ENCODE data around the gene SYNPO2.
A peak's percentile ranks its signal among the peaks of the same experiment; 100 is the strongest.
"Not testable (repeated sequence)": the region's sequence is repeated elsewhere in the genome, so short reads cannot be mapped to it uniquely, and the experiment has no call there.

SYNPO2 gene

GRCh38 chr4:119003001-119003400 lies 114.3 kb downstream of the SYNPO2 start:
- DNase-seq: not testable (repeated sequence)

GRCh38 chr4:119005928-119006460 lies 117.3 kb downstream of the SYNPO2 start:
- no peak for DNase-seq

DNA sequence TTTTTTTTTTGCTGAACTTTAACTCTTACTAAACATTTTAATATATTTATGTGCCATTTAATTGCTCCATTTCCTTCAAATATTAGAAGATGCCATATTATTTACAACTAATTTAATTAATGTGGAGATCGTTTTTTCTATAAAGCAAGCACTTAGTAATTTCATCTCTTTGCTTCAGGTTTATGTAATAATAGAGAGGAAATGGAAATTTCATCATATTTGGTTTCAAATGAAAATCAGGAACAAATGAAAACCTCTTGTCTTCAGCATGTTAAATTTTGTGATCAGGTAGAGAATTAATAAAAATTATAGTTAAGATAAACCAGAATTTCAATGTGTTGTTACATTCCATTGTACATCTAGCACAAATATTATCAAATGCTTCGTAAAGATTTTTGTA lies 120.1 kb downstream of the SYNPO2 start:
- DNase-seq: no peak

- DNase-seq: not testable (repeated sequence)
These were observed 121.6 kb downstream of the SYNPO2 start for GRCh38 chr4:119010221-119010620.

DNA sequence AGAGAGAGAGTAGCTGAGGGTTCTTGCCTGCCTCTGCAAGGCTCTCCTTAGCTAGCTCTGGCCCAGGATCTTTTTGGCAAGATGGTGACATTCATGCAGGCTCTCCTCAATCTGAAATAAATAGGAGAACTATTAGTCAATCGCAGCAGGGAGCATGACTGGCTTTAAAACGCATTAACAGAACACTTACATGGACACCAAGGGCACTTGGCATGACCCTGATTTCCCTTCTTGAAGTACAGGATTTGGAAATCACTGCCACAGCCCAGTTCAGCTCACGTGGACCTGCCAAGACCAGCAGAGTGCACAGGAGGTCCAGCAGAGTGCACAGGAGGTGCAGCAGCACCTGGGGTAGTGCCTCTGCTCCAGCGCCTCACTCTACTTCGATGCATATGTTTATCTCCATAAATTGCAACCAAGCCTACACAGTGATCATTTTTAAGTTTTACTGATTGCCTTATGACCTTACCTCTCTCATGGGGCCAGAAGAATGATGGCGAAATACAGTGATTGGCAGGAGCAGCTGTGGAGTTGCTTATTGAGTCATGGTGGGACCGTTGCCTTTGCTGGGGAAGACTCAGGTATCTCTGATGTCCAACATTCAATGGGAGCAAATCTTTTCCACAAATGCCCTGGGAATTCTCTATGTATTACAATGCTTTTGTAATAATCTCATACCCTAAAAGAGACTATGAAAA lies 122.4 kb downstream of the SYNPO2 start:
- no peak for DNase-seq

GRCh38 chr4:119011607-119011988 lies 122.9 kb downstream of the SYNPO2 start:
- no peak for DNase-seq

GRCh38 chr4:119014658-119015057 lies 126.0 kb downstream of the SYNPO2 start:
- DNase-seq: no peak

- no peak for DNase-seq
These were observed 128.0 kb downstream of the SYNPO2 start for GRCh38 chr4:119016636-119017035.

DNA sequence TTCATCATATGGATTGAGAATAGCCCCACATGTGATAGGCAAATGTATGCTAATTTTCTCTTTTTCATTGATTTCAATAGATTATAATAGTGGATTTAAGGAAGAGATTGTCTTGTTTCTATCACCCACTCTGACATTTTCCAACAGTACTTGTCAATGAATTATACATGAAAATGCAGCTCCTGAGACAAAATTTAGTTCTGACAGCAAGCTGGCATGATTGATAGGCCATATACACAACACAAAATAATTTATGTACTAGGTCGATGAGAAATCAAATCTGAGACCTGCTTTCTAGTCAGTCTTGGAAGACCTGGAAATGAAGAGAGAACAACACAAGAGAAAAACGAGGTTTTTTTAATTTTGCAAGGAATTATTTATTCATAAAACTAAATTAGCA lies 129.0 kb downstream of the SYNPO2 start:
- no peak for DNase-seq

GRCh38 chr4:119020158-119020557 lies 131.5 kb downstream of the SYNPO2 start:
- DNase-seq: no peak

GRCh38 chr4:119022520-119022919 lies 133.9 kb downstream of the SYNPO2 start:
- DNase-seq: not testable (repeated sequence)

DNA sequence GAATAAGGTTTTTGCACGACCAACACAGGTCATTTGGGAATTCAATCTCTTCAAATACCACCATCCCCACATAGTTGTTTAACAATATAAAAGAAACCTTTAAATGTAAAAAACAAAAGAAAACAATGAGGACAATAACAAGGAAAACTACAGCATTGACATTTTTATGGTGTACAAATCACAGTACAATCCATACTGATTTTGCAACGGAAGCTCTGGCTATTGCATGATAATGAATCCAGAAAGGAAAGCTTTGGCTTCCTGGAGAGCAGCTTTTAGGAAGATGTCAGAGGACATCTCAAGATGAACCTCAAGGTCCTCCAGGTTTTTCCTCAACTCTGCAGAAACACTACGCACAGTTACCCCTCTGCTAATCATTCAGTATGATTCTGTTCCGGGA lies 135.4 kb downstream of the SYNPO2 start:
- DNase-seq: no peak

DNA sequence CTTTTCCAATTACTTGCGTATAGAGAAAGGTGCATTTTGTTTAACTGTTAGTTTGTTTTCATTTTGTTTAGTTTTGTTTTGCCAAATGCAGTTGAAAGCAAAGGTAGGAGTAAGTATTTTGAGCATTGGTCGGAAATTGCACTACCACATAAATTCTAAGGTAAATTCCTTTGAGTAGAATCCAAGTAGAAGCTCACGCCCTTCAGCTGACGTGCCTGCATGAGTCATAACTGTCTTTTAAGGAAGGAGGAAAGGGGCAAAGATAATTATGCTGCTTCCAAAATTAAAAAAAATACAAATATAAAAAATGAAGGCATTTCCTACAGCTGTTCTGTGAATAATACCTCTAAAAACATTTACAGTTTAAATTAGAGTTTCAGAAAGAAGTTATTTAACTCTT lies 136.8 kb downstream of the SYNPO2 start:
- no peak for DNase-seq

DNA sequence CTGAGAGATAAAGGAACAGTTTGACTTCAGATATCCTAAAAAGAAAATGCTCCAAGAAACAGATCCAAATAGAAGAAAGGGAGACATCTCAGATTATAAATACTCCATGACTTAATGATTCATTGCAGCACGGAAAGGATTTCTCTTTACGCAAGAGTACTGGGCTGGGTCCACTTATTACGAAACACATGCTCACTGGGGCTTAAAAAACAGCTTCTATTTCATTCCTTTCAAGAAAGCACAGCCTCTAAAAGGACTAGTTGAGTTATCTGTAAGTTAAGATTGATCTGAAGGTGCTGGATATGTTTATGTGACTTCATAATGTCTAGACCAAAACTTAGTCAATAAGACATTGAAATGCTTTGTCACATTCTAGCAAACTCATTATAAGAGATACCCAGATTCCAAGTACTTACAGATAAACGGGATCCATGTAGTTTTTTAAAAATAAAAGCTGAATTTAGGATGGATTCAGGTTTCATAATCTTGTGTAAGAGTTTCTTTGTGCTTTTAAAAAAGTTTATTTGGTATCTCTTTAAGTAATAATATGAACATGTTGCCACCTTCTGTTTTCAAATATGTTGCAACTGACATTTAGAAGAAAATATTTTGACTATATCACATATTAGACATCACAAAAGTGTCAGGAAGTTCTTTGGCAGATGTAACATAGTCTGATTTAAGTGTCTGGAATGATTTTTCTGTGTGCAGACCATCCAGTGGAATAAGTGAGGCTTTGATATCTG lies 137.4 kb downstream of the SYNPO2 start:
- DNase-seq: no peak

- DNase-seq: no peak
These were observed 138.2 kb downstream of the SYNPO2 start for GRCh38 chr4:119026662-119027444.

DNA sequence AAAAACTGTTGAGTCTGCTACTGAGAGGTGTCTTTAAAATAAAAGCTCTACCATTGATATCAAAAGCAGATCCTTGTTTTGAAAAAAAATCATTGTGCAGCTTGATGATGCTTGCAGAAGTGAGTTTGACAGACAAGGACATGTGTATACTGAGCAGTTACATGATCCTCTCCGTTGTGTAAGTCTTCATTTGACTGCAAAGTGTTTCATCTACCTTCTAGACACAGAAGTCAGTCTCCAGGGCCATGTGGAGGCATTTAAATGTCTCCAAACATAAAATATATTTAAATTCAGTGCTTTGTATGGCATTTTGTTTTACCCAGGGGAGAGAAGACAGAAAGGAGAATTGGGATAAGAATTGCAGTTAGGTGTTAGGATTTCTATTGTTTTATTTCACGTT lies 139.2 kb downstream of the SYNPO2 start:
- DNase-seq: peak; percentile 71

DNA sequence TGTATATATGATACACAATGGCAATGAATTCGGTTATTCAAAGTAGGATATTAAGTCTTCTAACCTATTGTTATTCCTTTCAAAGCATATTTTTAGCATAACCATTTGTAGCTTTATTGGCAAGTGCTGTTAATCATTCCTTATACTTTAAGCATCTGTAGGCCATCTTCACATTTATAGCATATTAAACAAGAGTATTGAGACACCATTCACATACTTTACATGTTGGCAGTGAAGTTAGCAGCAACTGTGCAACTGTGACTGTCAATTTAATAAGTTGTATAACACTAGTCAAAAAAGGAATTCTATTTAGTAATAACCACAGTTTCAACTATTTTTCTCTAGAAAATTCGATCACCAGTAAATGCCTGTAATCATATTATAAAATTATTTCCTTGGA lies 139.6 kb downstream of the SYNPO2 start:
- DNase-seq: peak; percentile 71

DNA sequence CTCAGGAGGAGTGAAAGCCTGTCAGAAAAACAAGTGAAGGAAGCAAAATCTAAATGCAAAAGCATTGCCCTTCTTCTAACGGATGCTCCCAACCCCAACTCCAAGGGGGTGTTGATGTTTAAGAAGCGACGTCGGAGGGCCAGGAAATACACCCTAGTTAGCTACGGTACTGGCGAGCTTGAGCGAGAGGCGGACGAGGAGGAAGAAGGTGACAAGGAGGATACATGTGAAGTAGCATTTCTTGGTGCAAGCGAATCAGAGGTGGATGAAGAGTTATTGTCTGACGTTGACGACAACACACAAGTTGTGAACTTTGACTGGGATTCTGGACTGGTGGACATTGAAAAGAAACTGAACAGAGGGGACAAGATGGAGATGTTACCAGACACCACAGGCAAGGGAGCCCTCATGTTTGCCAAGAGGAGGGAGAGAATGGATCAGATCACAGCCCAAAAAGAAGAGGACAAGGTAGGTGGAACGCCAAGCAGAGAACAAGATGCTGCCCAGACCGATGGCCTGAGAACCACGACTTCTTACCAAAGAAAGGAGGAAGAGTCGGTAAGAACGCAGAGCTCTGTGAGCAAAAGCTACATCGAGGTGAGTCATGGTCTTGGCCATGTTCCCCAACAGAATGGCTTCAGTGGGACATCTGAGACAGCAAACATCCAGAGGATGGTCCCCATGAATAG lies 141.3 kb downstream of the SYNPO2 start:
- DNase-seq: no peak

GRCh38 chr4:119030536-119030890 lies 141.9 kb downstream of the SYNPO2 start:
- no peak for DNase-seq

- no peak for DNase-seq
These were observed 142.6 kb downstream of the SYNPO2 start for GRCh38 chr4:119031218-119031617.

DNA sequence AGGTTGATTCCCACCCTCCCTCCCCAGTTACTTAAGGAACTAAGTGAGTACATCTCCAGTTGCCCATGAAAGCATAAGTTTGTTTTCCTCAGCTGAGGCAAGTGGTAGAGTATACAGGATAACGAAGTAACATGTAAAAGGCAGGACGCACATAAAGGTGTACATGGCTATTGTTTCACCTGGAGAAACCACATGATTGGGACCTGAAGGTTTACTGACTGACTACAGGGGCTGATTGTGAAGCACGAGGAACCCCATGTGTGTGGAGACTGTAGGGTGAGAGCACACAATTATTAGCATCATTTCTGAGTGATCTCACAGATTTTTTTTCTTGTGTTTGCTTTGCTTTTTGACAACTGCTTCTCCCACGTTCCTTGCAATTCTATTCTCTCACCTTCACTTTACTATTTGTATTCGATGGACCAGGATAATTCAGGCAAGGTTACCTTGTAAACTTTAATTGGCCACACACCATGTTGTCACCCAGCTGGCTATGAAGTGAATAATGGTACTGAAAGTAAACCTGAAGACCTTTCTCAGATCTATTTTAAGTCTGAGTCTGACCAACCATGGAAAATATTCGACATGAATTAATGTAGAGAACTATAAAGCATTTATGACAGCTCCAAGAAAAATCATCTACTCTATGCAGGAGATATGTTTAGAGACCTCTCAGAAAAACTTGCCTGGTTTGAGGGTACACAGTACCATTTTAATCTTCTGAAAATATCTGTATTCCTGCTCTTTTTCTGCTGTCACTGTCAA lies 144.4 kb downstream of the SYNPO2 start:
- no peak for DNase-seq
